Smooth muscle cell (in vitro differentiated cells): Measurements from ENCODE around the gene ZNF69. TPM values are rescaled to one million over a fixed set of nuclear protein-coding genes. Genes with fewer than 3 reads are reported as not detected.
"Not testable (repeated sequence)": the region's sequence is repeated elsewhere in the genome, so short reads cannot be mapped to it uniquely, and the experiment has no call there.

Experiments used
- DNase-seq: peaks from one replicate; lab custom pipeline; 2025; ENCODE audit not compliant: unreplicated experiment; lab: John Stamatoyannopoulos, UW
- H2AFZ ChIP-seq: fragments of 200-600 bp; sonication (generic); 2 replicates; pipeline ENCODE4 v1.6.0; 2016; ENCODE audit warnings: antibody characterized with exemption, low read depth, mild to moderate bottlenecking
- H3F3A ChIP-seq: fragments of 200-600 bp; sonication (generic); 2 replicates; pipeline ENCODE4 v1.6.0; 2017; ENCODE audit warnings: antibody characterized with exemption, low read depth
- H3K27ac ChIP-seq: fragments of 200-600 bp; sonication (generic); 2 replicates; pipeline ENCODE4 v1.5.1; 2016; ENCODE audit warnings: low read depth, mild to moderate bottlenecking
- H3K27me3 ChIP-seq: fragments of 200-600 bp; sonication (generic); 2 replicates; pipeline ENCODE4 v1.6.1; 2016; ENCODE audit warnings: low read depth, mild to moderate bottlenecking
- H3K36me3 ChIP-seq: fragments of 200-600 bp; sonication (generic); 2 replicates; pipeline ENCODE4 v1.5.1; 2016; ENCODE audit warnings: low read depth
- H3K4me1 ChIP-seq: fragments of 200-600 bp; sonication (generic); 2 replicates; pipeline ENCODE4 v1.5.1; 2016; ENCODE audit warnings: low read depth
- H3K4me2 ChIP-seq: fragments of 200-600 bp; sonication (generic); 2 replicates; pipeline ENCODE4 v1.6.0; 2016; ENCODE audit warnings: mild to moderate bottlenecking
- H3K4me3 ChIP-seq: fragments of 200-600 bp; sonication (generic); 2 replicates; pipeline ENCODE4 v1.5.1; 2016; ENCODE audit warnings: mild to moderate bottlenecking
- H3K79me2 ChIP-seq: fragments of 200-600 bp; sonication (generic); 2 replicates; pipeline ENCODE4 v1.6.0; 2016; ENCODE audit warnings: low read depth, mild to moderate bottlenecking
- H3K9ac ChIP-seq: fragments of 200-600 bp; sonication (generic); 2 replicates; pipeline ENCODE4 v1.6.0; 2016; ENCODE audit warnings: low read depth
- H3K9me3 ChIP-seq: fragments of 200-600 bp; sonication (generic); replicated peaks from 2 replicates; pipeline ENCODE4 v1.5.1; 2016; ENCODE audit warnings: low read depth
- H4K20me1 ChIP-seq: fragments of 200-600 bp; sonication (generic); 2 replicates; pipeline ENCODE4 v1.6.0; 2016; ENCODE audit warnings: low read depth
- WGBS: methylation state at CpG from one replicate; pipeline ENCODE4 v1.1.7; 2016; ENCODE audit warnings: low lambda C conversion rate; 5-methylcytosine and 5-hydroxymethylcytosine counted together
- polyA plus RNA-seq: library from polyadenylated mRNA; unstranded; fragments of >200 nt; fragmentation: Nextera tagmentation; extraction: Ambion mirVana; gene quantifications from 2 replicates; pipeline ENCODE4 v1.2.1, GENCODE V29; 2016
- total RNA-seq: library from RNA; depleted of rRNA; stranded (reverse); fragments of >200 nt; gene quantifications from 2 replicates; pipeline ENCODE4 v1.2.3, GENCODE V29; 2014
- TF ChIP-seq, protein P1 (sequence below): fragments of 200-600 bp; sonication (generic); IDR thresholded peaks from 2 replicates; pipeline ENCODE4 v1.5.1; 2017; ENCODE audit warnings: borderline replicate concordance, mild to moderate bottlenecking, antibody characterized with exemption; ENCODE audit not compliant: insufficient read depth, poor library complexity, severe bottlenecking

ZNF69 gene
- total and polyA plus RNA-seq, 2 experiments from 2014 or later, result 4.6 to 8.8 TPM

- no peak overlapping the region for H2AFZ ChIP-seq
Observed at GRCh38 chr19:11881151-11881800, 6.3 kb upstream of the ZNF69 start.

DNA sequence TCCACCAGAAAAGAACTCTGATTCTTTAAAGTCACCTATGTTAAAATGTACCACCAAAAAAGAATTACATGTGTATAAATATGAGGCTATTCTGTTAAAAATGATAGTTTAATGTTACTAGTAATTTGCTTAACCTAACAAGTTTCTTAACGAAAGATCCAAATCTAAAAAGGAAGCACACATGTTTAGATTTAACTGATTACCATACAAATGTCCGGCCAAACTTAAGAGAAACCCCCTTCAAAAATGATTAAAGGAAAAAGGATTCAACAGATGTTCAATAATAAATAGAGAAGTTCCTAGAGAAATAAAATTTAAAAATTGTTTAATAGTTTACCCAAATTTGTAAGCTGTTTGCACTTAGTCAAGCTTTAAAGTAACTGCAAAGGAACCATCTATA lies 5.0 kb upstream of the ZNF69 start:
- 96% methylated on average over 2 of the region's 2 CpGs for WGBS
- H3K9ac ChIP-seq, result no peak overlapping the region

More at GRCh38 chr19:11881151-11881800, 6.3 kb upstream of the ZNF69 start:
- WGBS, result 12% methylated on average over 10 of the region's 10 CpGs
- no peak overlapping the region for H3K9ac ChIP-seq
- H3F3A ChIP-seq, result no peaks in the 10 kb centered on the region
- H3K4me2 ChIP-seq, result peak overlapping the region; percentile 60
- no peaks in the 10 kb centered on the region for H3K27me3 ChIP-seq
- H3K27ac ChIP-seq, result no peak overlapping the region
- no peaks in the 10 kb centered on the region for H3K79me2 ChIP-seq
- no peaks in the 10 kb centered on the region for H3K36me3 ChIP-seq
- no peak overlapping the region for H3K4me3 ChIP-seq
- H3K9me3 ChIP-seq, result no peaks in the 10 kb centered on the region
- TF ChIP-seq, protein P1, sequence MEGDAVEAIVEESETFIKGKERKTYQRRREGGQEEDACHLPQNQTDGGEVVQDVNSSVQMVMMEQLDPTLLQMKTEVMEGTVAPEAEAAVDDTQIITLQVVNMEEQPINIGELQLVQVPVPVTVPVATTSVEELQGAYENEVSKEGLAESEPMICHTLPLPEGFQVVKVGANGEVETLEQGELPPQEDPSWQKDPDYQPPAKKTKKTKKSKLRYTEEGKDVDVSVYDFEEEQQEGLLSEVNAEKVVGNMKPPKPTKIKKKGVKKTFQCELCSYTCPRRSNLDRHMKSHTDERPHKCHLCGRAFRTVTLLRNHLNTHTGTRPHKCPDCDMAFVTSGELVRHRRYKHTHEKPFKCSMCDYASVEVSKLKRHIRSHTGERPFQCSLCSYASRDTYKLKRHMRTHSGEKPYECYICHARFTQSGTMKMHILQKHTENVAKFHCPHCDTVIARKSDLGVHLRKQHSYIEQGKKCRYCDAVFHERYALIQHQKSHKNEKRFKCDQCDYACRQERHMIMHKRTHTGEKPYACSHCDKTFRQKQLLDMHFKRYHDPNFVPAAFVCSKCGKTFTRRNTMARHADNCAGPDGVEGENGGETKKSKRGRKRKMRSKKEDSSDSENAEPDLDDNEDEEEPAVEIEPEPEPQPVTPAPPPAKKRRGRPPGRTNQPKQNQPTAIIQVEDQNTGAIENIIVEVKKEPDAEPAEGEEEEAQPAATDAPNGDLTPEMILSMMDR, result peak; percentile 72
- peak; percentile 8 for DNase-seq
- H4K20me1 ChIP-seq, result no peaks in the 10 kb centered on the region
- no peaks in the 10 kb centered on the region for H3K4me1 ChIP-seq

GRCh38 chr19:11887234-11887610 lies 360 bp upstream of the ZNF69 start:
- peaks cover 21% of the 10 kb centered on the region for H3K79me2 ChIP-seq
- H3K27ac ChIP-seq, result peak overlapping the region; percentile 79
- no peaks in the 10 kb centered on the region for H3K9me3 ChIP-seq
- H2AFZ ChIP-seq, result peak overlapping the region; percentile 92
- no peaks in the 10 kb centered on the region for H4K20me1 ChIP-seq
- H3K4me2 ChIP-seq, result peak overlapping the region; percentile 87
- no peak overlapping the region for H3K9ac ChIP-seq
- WGBS, result 11% methylated on average over 7 of the region's 7 CpGs
- H3K27me3 ChIP-seq, result no peaks in the 10 kb centered on the region
- peaks cover 17% of the 10 kb centered on the region for H3K4me1 ChIP-seq
- no peaks in the 10 kb centered on the region for H3K36me3 ChIP-seq
- DNase-seq, result no peak
- peak overlapping the region; percentile 80 for H3K4me3 ChIP-seq
- H3F3A ChIP-seq, result no peaks in the 10 kb centered on the region
- TF ChIP-seq, protein P1, result no peak

More for the DNA sequence above, 5.0 kb upstream of the ZNF69 start:
- no peaks in the 10 kb centered on the region for H3K27me3 ChIP-seq
- TF ChIP-seq, protein P1, result no peak
- no peak overlapping the region for H2AFZ ChIP-seq
- no peaks in the 10 kb centered on the region for H3K79me2 ChIP-seq
- H3K4me2 ChIP-seq, result no peak overlapping the region
- no peaks in the 10 kb centered on the region for H4K20me1 ChIP-seq
- no peak overlapping the region for H3K4me3 ChIP-seq
- no peak overlapping the region for H3K27ac ChIP-seq
- DNase-seq, result no peak
- no peaks in the 10 kb centered on the region for H3K36me3 ChIP-seq
- no peaks in the 10 kb centered on the region for H3F3A ChIP-seq
- peaks cover 3% of the 10 kb centered on the region for H3K4me1 ChIP-seq
- no peaks in the 10 kb centered on the region for H3K9me3 ChIP-seq

DNA sequence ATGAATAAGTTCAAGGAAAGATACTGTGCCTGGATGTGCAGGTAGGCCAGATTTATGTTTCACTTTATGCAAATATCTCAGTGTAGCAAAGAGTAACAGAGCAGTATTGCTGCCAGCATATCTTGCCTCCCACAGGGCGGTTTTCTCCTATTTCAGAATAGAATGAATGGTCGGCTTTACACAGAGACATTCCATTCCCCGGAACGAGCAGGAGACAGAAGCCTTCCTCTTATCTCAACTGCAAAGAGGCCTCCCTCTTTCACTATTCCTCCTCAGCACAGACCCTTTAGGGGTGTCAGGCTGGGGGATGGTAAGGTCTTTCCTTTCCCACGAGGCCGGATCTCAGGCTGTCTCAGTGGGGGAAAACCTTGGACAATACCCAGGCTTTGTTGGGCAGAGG lies 2.3 kb downstream of the ZNF69 start:
- H3K4me1 ChIP-seq, result peaks cover 17% of the 10 kb centered on the region
- DNase-seq, result not testable (repeated sequence)
- peaks cover 40% of the 10 kb centered on the region for H3K79me2 ChIP-seq

More for the DNA sequence above, 2.3 kb downstream of the ZNF69 start:
- not testable (repeated sequence) for H3K36me3 ChIP-seq, H3K4me2 ChIP-seq, H2AFZ ChIP-seq, H3K27ac ChIP-seq, H4K20me1 ChIP-seq, H3F3A ChIP-seq, H3K9ac ChIP-seq, H3K27me3 ChIP-seq, H3K9me3 ChIP-seq
- H3K4me3 ChIP-seq, result peak overlapping the region; percentile 80
- 46% methylated on average over 6 of the region's 6 CpGs for WGBS
